ENCODE measurements around the gene AMIGO1. TPM values are rescaled to one million over a fixed set of nuclear protein-coding genes. Genes with fewer than 3 reads are reported as not detected.
A peak's percentile ranks its signal among the peaks of the same experiment; 100 is the strongest.

The AMIGO1 gene, protein sequence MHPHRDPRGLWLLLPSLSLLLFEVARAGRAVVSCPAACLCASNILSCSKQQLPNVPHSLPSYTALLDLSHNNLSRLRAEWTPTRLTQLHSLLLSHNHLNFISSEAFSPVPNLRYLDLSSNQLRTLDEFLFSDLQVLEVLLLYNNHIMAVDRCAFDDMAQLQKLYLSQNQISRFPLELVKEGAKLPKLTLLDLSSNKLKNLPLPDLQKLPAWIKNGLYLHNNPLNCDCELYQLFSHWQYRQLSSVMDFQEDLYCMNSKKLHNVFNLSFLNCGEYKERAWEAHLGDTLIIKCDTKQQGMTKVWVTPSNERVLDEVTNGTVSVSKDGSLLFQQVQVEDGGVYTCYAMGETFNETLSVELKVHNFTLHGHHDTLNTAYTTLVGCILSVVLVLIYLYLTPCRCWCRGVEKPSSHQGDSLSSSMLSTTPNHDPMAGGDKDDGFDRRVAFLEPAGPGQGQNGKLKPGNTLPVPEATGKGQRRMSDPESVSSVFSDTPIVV
- total RNA-seq, result 15.6 TPM

DNA sequence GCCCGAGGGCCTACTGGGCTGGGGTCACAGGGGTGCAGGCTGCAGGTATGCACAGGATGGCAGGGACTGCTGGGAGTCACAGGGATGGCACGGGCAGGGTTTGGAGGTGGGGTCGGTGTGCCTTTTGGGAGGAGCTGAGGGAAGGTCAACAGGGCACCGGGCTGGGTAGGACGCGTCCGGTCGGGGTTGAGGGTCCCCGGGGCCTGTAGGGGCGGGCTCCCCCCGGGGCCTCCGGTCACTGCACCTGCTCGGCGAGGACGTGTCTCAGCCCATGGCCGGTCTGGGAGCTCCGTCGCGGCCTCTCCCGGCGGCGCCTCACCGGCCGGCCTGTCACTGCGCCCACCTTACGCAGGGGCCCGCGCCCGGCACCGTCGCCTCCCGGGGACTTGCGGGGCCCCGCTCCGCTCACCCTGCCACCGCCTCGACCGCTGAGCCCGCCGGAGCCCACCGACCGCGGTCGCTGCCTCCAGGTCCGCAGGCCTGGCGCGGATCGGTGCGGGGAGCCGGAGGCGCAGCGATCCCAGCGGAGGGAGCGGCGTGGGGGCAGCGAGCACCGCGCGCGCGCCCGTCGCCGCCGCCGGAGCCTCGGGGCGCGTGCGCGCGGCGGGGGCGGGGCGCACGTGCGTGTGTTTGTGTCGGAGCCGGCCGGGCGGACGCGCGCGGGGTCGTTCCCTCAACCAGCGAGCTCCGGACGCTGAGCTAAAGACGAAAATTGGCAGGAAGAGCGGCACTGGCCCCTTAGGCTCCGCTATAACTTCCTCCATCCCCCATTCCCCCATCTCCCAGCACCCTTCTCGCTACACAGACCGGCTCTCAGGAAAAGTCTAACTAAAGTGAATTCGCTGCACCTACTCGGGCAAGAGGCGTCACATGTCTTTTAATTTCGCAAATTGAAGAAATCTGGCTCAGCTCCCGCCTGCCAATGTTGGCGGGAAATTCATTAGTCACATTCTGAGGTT is at the start of gene AMIGO1:
Gene AMIGO1, minus strand, starts transcription at position 552 of the 959 bp plus-strand sequence. CDS start 815 bp downstream, outside the sequence.
- intact Hi-C loops (cut with DNase I), result no loop called here
- ATAC-seq (peak; percentile 76), DNase-seq (ENCODE audit: low spot score) (peak; percentile 77)

- DNase-seq (ENCODE audit: low spot score) (no peak), ATAC-seq (no peak)
- intact Hi-C loops (cut with DNase I), result no loop called here
Observed at GRCh38 chr1:109557520-109557919, 48.0 kb upstream of the AMIGO1 start.

DNA sequence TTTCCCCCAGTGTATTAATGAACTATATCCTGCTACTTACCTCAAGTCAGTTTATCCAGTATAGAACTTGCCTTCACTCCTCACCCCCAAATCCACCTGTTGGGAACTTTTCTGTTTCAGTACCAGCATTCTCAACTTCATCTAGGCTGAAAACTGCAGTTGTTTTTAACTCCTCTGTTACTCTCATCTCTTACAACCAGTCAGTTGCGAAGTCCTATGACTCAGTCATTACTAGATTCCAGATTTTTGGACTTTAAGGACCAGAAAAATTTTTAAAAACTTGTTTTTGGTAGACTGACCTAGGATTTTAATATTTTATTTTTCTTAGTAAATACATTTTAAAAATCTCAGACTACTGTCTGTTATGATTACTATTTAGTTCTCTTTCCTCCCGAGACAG is 47.0 kb upstream of the AMIGO1 start:
- no peak for DNase-seq (ENCODE audit: low spot score)
- no peak for ATAC-seq
- intact Hi-C loops (cut with DNase I), result no loop called here

DNA sequence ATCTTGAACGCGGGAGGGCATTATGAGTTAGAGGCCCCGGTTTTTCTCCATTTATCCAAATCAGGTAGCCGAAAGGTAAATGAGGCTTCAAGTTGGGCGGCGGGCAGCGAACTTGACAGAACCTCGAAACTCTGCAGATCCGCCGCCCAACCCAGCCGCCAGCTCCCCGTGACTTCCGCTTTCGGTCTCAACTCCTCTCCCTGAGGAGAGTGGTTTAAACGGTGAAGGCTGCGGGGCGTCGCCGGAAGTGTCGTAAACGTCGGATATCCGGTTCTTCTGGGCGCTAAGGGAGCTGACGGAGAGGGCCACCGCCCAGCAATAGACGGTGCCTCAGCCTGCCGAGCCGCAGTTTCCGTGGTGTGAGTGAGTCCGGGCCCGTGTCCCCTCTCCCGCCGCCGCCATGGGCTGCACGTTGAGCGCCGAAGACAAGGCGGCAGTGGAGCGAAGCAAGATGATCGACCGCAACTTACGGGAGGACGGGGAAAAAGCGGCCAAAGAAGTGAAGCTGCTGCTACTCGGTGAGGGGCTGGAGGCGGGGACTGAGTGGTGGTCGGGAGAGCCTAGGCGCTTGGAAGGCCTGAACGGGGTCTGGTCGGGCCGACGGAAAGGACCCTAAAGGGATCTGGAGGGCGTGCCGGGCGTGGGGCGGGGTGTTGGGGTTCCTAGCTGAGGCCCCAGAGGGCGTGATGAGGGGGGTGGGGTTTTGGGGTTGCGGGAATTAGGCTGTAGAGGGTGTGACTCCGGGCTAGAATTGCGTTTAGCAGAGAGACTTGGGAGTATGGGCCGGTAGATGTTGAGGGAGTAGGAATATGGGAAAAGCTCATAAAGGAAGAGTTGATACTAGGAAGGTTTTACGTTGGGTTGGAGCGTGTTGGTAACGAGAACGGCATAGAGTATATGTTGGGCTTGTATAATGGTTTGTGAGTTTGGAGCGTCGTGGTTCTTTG is 39.1 kb upstream of the AMIGO1 start, which contains the start of gene GNAI3:
Gene GNAI3, plus strand, starts transcription at position 295 of the 947 bp plus-strand sequence. Its CDS starts 106 bp downstream, at position 401.
- peak; percentile 98 for ATAC-seq
- intact Hi-C loops (cut with DNase I), result loop anchor here (5.0 kb wide), 1 partner anchor 84 kb away; no protein-coding TSS in a partner anchor
- DNase-seq (ENCODE audit: low spot score), result peak; percentile 97

DNA sequence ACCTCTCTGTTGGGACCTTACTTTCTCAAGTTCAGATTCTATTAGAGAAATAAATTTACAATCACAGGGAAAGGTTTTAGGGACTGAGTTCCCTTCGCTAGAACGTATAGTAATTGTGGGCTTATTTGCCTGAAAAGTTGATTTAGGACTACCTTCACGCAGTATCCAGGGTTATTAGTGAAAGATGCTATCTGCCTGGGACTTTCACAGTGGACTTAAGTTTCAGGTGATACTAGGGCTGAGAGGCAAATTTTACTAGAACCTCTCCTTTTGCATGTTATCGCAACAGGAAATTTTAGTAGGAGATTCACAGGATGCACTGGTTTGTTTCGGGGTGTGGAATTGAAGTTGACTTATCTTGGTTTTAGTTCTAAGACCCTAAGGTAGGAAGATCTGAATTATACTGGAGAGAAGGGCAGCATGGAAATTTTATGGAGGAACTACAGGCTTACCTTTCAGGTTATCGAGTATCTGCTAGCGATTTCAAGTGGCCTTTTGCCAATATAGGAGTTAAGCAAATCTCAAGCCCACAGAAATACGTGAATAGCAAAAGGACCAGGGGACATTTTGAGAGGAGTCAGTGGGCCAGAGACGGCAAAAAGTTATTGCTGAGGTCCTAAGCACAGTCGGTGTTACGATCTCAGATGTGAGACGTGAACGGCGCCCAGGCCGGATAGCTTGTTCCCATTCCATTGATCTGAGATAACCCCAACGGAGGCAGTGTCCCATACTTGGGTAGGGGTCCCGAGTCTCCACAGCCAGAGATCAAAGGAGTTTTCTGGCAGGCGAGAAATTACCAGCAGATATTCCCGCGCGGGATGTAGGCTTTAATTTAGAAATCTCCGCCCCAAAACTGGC is 38.2 kb upstream of the AMIGO1 start:
- no peak for DNase-seq (ENCODE audit: low spot score)
- intact Hi-C loops (cut with DNase I), result loop anchor here (5.0 kb wide), 1 partner anchor 85 kb away; no protein-coding TSS in a partner anchor
- ATAC-seq, result peak; percentile 41

GRCh38 chr1:109546311-109547109 is 37.0 kb upstream of the AMIGO1 start:
- peak; percentile 69 for ATAC-seq
- peak; percentile 96 for DNase-seq (ENCODE audit: low spot score)
- intact Hi-C loops (cut with DNase I), result loop anchor here (5.0 kb wide), 1 partner anchor 86 kb away; no protein-coding TSS in a partner anchor

GRCh38 chr1:109543988-109544735 is 34.6 kb upstream of the AMIGO1 start:
- no peak for ATAC-seq
- intact Hi-C loops (cut with DNase I), result loop anchor here (5.0 kb wide), 1 partner anchor 228 kb away; no protein-coding TSS in a partner anchor
- no peak for DNase-seq (ENCODE audit: low spot score)

GRCh38 chr1:109543283-109543987 is 33.9 kb upstream of the AMIGO1 start:
- intact Hi-C loops (cut with DNase I), result loop anchor here (5.0 kb wide), 1 partner anchor 229 kb away; no protein-coding TSS in a partner anchor
- ATAC-seq (no peak), DNase-seq (ENCODE audit: low spot score) (no peak)

DNA sequence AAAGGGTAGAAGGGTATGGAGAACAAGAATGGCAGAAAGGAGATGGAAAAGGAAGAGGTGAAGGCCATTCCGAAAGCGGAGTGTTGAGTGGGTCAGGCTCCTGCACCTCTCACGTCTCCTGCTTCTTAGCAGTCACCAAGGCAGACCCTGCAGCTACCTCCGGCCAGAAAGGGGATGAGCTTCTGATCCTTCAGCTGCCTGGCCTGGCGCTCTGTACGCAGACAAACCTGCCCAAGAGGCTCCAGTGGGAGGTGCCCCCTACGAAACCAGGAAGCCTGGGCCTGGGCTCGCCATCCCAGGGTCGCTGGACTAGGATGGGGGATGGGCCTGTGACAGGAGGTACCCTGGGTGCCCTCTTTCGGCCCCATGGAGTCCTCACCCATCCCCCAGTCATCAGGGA is 33.1 kb upstream of the AMIGO1 start:
- intact Hi-C loops (cut with DNase I), result loop anchor here (5.0 kb wide), 1 partner anchor 230 kb away; no protein-coding TSS in a partner anchor
- ATAC-seq, result no peak

DNA sequence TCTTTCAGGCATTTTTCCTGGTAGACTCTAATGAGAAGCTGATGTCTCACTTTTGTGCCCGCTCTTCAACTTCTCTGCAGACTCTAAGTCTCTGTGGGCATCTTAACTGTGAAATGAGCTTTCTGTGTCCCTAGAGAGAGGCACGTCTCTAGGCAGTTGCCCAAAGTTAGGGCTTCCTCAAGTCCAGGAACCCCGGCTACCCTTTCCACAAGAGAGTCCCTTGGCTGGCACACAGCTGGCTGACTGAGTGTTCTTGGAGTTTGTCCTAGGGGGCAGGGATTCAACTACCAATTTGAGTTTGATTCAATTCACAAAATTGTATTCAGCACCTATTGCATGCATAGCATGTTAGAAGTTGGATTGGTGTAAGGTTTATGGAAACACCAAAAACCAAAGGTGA is 31.6 kb upstream of the AMIGO1 start:
- DNase-seq (ENCODE audit: low spot score) (no peak), ATAC-seq (no peak)
- intact Hi-C loops (cut with DNase I), result loop anchor here (5.0 kb wide), 1 partner anchor 231 kb away; no protein-coding TSS in a partner anchor

More for the DNA sequence above, 33.1 kb upstream of the AMIGO1 start:
- DNase-seq (ENCODE audit: low spot score), result peak; percentile 53

DNA sequence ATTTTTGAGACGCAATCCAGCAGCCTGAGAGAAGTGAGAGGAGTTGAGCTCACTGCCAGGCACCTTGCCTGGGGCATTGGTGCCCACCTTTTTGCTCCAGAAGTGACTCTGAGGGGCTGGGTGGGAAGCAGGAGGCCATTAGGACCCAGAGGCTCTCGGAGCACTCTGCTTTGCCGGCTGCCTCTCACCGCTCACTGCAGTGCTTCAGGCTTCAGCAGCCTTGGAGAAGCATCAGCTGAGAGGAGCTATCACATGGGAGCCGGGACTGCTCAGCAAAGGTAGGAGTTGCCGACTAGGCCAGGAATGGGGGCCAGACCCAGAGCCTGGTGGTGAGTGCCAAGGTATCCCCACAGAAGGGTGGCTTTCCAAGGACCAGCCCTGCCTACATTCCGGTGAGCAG is 30.1 kb upstream of the AMIGO1 start, which contains the start of gene GPR61:
Gene GPR61, plus strand, starts transcription at position 197 of the 400 bp plus-strand sequence. CDS start 3,151 bp downstream, outside the sequence.
- intact Hi-C loops (cut with DNase I), result loop anchor here (5.0 kb wide), 1 partner anchor 233 kb away; no protein-coding TSS in a partner anchor
- DNase-seq (ENCODE audit: low spot score) (peak; percentile 42), ATAC-seq (no peak)

GRCh38 chr1:109538827-109539555 is 29.5 kb upstream of the AMIGO1 start:
- DNase-seq (ENCODE audit: low spot score) (peak; percentile 47), ATAC-seq (no peak)
- intact Hi-C loops (cut with DNase I), result no loop called here

DNA sequence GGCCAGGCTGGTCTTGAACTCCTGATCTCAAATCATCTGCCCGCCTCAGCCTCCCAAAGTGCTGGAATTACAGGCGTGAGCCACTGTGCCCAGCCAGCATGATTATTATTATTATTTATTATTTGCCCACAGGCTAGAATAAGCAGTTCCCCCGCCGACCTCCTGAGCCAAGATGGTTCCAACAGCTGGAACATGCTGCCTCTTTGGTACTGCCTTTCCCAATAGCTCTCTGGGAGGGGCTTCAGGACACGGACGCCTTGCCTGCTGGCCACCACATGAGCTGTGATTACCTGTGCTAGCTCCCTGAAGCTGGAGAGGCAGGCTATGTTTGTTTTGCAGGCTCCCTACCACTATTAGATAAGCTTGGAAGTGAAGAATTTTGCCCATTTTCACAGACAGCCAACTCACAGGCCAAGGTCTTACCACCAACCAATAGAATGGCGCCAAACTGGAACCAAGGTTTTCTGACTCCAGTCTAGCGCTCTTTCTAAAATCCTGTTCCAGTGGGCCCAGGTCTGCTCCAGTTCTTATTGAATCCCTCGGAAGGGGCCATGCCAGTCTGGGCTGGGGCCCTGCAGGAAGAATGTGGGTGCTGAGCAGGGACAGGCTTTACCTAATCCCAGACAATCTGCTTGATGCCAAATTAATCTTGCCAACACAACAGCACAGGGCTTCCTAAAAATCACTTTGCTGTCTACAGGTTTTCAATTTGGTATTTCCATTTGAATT is 28.1 kb upstream of the AMIGO1 start:
- intact Hi-C loops (cut with DNase I), result no loop called here
- ATAC-seq (no peak), DNase-seq (ENCODE audit: low spot score) (peak; percentile 33)

Measured in sciatic nerve (tissue), 2 donors.